Amniotic epithelial cell (primary cell): ENCODE results near the gene PYCARD.
A peak's percentile ranks its signal among the peaks of the same experiment; 100 is the strongest.
"Not testable (repeated sequence)": the region's sequence is repeated elsewhere in the genome, so short reads cannot be mapped to it uniquely, and the experiment has no call there.

Source experiments
- DNase-seq: peaks from one replicate; pipeline ENCODE4 v3.0.0-alpha.2; 2010; ENCODE audit warnings: low read depth

PYCARD gene

DNA sequence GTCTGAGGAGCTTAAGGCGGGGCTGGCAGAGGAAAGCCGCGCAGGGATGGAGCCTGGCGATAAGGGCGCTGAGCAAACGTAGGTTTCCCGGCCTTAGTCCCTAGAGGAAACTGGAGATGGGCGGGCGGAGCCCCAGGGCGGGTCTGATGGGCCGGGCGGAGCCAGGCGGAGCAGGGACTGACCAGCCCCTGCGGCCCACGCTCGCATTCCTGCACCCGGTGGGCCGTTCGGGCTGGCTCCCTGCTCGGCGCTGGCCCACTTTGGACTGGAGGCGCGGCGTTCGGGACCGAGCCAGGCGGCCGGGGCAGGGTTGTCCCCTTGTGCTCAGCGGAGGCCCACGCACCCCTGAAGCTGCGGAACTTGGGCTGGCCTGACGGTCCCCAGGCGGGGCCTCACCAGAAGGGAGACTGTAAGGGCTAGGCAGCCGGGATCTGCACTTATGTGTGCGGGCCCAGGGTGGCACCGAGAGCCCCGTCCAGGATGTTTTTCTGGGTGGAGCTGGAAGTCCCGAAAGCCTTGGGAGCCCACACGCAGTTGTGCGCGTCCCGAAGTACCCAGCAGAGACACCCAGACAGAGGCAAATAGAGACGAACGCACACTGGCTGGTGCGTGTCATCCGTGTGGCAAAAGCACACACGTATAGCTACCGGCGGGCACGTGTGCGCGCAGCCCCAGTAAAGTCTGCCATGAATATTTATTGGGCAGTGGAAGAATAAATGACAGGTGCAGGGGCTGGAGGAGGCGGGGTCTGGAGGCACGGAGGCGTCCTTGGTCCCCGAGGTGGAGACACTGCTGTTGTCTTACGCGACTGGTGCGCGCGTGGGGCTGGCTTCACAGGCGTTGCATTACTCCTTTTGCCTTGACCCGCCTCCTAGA, 13.0 kb upstream of the PYCARD start:
- peak; percentile 70 for DNase-seq

- no peak for DNase-seq
These were observed 12.2 kb upstream of the PYCARD start for GRCh38 chr16:31214708-31215286.

DNA sequence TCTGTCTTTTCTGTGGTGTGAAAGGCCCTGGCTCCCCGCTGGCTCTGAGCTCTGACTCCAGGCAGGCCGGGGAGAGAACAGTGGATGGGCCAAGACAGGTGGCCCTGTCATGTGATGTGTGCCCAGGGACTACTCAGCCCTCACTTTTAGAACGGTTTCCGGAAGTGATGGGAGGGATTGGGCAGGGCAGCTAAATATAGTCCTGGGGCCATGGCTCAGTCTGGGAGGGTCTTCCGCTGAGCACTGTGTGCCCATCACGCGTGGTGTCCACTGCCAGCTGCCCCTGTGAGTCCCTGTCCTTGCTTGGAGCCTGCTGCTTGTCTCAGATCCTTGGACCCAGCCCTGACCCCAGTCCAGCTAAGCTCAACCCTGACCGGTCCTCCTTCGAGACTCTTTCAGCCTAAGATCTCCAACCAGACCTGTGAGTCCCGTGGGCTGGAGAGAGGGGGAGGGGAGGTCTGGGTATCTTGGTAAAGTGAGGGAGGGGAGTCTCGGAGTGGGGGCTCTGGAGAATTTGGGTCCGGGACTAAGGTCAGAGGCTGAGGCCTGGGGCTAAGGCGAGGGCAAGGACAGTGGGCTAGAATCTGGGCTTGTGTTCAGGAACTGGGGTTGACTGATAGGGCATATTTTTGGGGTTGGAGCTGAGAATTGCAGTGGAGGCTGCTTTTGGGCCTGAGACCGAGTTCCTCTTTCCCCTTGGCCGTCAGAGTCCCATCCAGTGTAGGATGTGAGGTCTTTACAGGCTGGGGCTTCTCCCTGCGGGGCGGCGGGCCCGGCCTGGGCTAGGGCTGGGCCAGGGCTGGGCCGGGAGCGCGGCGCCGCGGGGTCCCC, 11.5 kb upstream of the PYCARD start, which contains the start of gene TRIM72:
Gene TRIM72 (plus strand): TSS at position 243 of the 831 bp plus-strand sequence. CDS start 620 bp downstream, outside the sequence.
- no peak for DNase-seq

DNA sequence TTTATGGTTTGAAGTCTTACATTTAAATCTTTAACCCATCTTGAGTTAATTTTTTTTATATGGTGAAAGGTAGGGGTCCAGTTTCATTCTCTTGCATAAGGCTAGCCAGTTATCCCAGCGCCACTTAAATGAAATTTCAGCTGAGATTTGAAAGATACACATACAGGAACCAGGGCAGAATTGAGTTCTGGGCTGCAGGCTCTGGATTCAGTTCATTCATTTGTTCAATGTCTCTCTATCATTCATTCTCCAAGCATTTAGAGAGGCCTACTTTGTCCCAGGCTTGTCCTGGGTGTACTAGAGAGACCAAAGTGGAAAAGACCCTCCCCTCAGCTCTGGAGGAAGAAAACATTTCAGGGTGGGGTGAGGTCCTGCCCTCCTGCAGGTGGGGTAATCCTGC, 10.8 kb upstream of the PYCARD start:
- no peak for DNase-seq

- DNase-seq: peak; percentile 22
These were observed 4.2 kb upstream of the PYCARD start for GRCh38 chr16:31206776-31207175.

GRCh38 chr16:31204871-31205666, 2.5 kb upstream of the PYCARD start:
- no peak for DNase-seq

GRCh38 chr16:31201582-31202413, 762 bp downstream of the PYCARD start:
- no peak for DNase-seq

DNA sequence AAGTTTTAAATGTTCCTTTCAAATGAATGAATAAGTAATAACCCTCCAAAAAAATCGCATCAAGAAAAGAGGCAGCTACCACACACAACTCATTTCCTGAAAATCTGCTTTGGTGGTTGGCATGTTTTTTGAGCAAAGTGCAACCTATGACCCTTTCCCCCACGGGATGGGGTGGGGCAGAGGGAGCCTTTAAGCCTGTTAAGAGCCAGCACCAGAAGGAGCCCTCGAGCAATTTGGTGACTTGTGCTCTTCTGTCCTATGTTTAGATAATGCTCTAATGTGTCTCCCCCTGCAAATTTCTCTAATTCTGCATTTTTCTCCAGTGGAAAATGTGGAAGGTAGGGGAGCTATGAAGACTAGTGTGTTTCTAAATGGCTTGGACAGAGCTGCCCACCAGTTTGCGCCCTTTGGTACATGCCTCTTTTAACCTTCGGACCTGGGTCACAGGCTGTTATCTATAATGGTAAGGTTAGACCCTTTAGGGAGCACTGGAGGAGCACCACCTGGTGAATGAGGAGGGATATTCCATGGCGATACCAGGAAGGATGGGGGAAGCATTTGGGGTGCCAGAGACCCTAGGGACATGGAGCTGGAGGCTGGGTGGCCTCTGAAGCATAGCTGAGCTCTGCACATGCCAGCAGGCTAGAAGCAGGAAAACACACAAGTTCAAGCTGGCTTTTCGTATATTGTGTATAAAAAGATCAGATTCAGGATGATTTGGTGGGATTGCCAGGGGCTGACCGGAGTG, 1.6 kb downstream of the PYCARD start:
- DNase-seq: no peak

DNA sequence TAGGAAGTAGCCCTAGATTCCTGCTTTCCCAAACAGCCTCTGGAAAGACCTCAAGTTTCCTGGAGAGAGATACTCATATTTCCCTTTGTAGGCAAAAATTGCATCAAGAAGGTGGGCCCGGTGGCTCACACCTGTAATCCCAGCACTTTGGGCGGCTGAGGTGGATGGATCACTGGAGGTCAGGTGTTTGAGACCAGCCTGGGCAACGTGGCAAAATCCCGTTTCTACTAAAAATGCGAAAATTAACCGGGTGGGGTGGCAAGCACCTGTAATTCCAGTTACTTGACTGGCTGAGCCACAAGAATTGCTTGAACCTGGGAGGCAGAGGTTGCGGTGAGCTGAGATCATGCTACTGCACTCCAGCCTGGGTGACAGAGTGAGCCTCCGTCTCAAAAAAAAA, 2.4 kb downstream of the PYCARD start:
- DNase-seq: not testable (repeated sequence)

GRCh38 chr16:31199430-31200041, 3.0 kb downstream of the PYCARD start:
- DNase-seq: no peak

- DNase-seq: no peak
These were observed 4.2 kb downstream of the PYCARD start for GRCh38 chr16:31198207-31198882.

GRCh38 chr16:31196324-31197088, 6.1 kb downstream of the PYCARD start:
- DNase-seq: no peak

- DNase-seq: not testable (repeated sequence)
These were observed 6.7 kb downstream of the PYCARD start for GRCh38 chr16:31195861-31196260.

- DNase-seq: no peak
These were observed 7.7 kb downstream of the PYCARD start for GRCh38 chr16:31194898-31195297.

DNA sequence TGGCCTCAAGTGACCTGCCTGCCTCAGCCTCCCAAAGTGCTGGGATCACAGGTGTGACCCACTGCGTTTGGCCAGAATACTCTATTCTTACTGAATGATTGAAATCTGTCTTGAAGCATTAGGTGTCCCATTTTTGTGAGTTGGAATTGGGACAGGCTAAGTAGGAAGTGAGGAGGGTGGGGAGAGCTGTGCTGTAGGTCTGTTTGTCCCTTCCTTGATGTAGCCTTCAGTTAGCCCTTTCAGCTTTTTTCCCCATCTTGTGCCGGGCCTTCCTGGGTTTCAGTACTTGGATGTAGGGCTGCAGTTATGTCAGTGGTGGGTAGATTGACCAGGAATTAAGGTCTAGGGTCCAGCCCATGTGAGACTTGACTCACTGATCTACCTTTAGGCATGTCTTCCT, 8.7 kb downstream of the PYCARD start:
- DNase-seq: no peak

- no peak for DNase-seq
These were observed 9.5 kb downstream of the PYCARD start for GRCh38 chr16:31192856-31193642.

DNA sequence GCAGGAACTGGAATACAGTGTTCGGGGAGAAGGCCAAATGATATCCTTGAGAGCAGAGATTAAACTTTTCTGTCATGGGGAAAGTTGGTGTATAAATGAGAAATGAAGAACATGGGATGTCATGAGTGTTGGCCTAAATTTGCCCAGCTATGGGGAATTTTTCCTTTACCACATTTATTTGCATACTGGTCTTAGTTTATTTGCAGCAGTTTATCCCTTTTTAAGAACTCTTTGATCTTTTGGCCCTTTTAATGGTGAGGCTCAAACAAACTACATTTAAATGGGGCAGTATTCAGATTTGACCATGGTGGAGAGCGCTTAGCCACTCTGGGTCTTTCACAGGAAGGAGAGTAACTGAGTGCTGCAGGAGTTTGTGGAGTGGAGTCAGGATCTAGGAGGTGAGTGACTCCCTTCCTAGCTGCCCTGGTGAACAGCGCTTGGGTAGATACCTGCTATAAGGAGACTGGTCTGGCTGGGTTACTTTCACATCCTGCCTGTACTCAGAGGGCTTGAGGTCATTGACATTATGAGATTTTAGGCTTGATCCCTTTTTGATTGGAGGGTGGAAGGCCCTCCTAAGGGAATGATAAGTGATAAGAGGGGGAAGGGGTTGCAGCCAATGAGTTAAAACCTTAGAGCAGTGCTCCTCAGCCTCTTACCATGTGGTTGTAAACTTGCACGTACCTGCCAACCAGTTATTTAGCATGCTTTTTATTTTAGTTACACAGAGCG, 10.7 kb downstream of the PYCARD start:
- no peak for DNase-seq
